Neural crest cell (in vitro differentiated cells): ENCODE data around the gene YIPF3. TPM values are rescaled to one million over a fixed set of nuclear protein-coding genes. Genes with fewer than 3 reads are reported as not detected.
"Not testable (repeated sequence)": the region's sequence is repeated elsewhere in the genome, so short reads cannot be mapped to it uniquely, and the experiment has no call there.

ENCODE experiments used
- DNase-seq: peaks from one replicate; pipeline ENCODE4 v3.0.0; 2021; ENCODE audit warnings: low read depth, mixed read lengths, low spot score
- H3K27ac Mint-ChIP-seq: one replicate; pipeline ENCODE4 v1.8.0; 2021; ENCODE audit warnings: mild to moderate bottlenecking, mixed read lengths; ENCODE audit not compliant: unreplicated experiment
- H3K27me3 Mint-ChIP-seq: 2 replicates; pipeline ENCODE4 v1.8.0; 2021; ENCODE audit warnings: low read depth, mild to moderate bottlenecking, mixed read lengths
- H3K36me3 Mint-ChIP-seq: 2 replicates; pipeline ENCODE4 v1.8.0; 2021; ENCODE audit warnings: low read depth, mild to moderate bottlenecking, mixed read lengths
- H3K4me1 Mint-ChIP-seq: 2 replicates; pipeline ENCODE4 v1.8.0; 2021; ENCODE audit warnings: mixed read lengths
- H3K4me3 Mint-ChIP-seq: one replicate; pipeline ENCODE4 v1.8.0; 2021; ENCODE audit warnings: mild to moderate bottlenecking, mixed read lengths
- H3K9me3 Mint-ChIP-seq: 2 replicates; pipeline ENCODE4 v1.8.0; 2021; ENCODE audit warnings: mixed read lengths
- CTCF ChIP-seq: fragments of 200-600 bp; sonication (generic); conservative IDR thresholded peaks from 2 replicates; pipeline ENCODE4 v1.5.0; 2021; ENCODE audit warnings: antibody characterized with exemption, mild to moderate bottlenecking
- total RNA-seq: library from RNA; stranded (reverse); gene quantifications from 2 replicates; pipeline ENCODE4 v1.2.1, GENCODE V29; 2021

The YIPF3 gene
- total RNA-seq, 1 donor from 2014 or later, result 93.0 TPM

- Mint-ChIP-seq H3K4me3 (no peak overlapping the region), H3K27me3 (peaks cover 14% of the 10 kb centered on the region), H3K4me1 (peaks cover 19% of the 10 kb centered on the region), H3K36me3 (peaks cover 7% of the 10 kb centered on the region), H3K9me3 (no peaks in the 10 kb centered on the region), H3K27ac (no peak overlapping the region)
- TF ChIP-seq CTCF, result no peak
- no peak for DNase-seq
These were observed 11.8 kb downstream of the YIPF3 start for GRCh38 chr6:43504756-43505593.

GRCh38 chr6:43503443-43503842, 13.3 kb downstream of the YIPF3 start:
- no peak overlapping the region for H3K4me3 Mint-ChIP-seq
- H3K9me3 Mint-ChIP-seq, result no peaks in the 10 kb centered on the region
- peaks cover 4% of the 10 kb centered on the region for H3K27me3 Mint-ChIP-seq
- peaks cover 9% of the 10 kb centered on the region for H3K4me1 Mint-ChIP-seq
- H3K36me3 Mint-ChIP-seq, result peaks cover 7% of the 10 kb centered on the region
- TF ChIP-seq CTCF, result no peak
- no peak for DNase-seq
- H3K27ac Mint-ChIP-seq, result no peak overlapping the region

GRCh38 chr6:43502666-43503065, 14.1 kb downstream of the YIPF3 start:
- DNase-seq, result no peak
- H3K9me3 Mint-ChIP-seq, result no peaks in the 10 kb centered on the region
- H3K27ac Mint-ChIP-seq, result peak overlapping the region; percentile 57
- peaks cover 7% of the 10 kb centered on the region for H3K36me3 Mint-ChIP-seq
- no peak overlapping the region for H3K4me3 Mint-ChIP-seq
- H3K4me1 Mint-ChIP-seq, result peaks cover 6% of the 10 kb centered on the region
- no peaks in the 10 kb centered on the region for H3K27me3 Mint-ChIP-seq
- no peak for TF ChIP-seq CTCF

- TF ChIP-seq CTCF, result no peak
These were observed 15.8 kb downstream of the YIPF3 start for GRCh38 chr6:43500921-43501320.

GRCh38 chr6:43499028-43499815, 17.5 kb downstream of the YIPF3 start:
- DNase-seq, result no peak
- peaks cover 8% of the 10 kb centered on the region for H3K4me1 Mint-ChIP-seq
- no peaks in the 10 kb centered on the region for H3K27me3 Mint-ChIP-seq
- peaks cover 7% of the 10 kb centered on the region for H3K36me3 Mint-ChIP-seq
- peak overlapping the region; percentile 57 for H3K27ac Mint-ChIP-seq
- H3K4me3 Mint-ChIP-seq, result no peak overlapping the region
- TF ChIP-seq CTCF, result no peak
- H3K9me3 Mint-ChIP-seq, result no peaks in the 10 kb centered on the region

More at GRCh38 chr6:43500921-43501320, 15.8 kb downstream of the YIPF3 start:
- Mint-ChIP-seq H3K27me3 (no peaks in the 10 kb centered on the region), H3K27ac (no peak overlapping the region), H3K36me3 (peaks cover 7% of the 10 kb centered on the region), H3K9me3 (no peaks in the 10 kb centered on the region), H3K4me3 (no peak overlapping the region), H3K4me1 (no peaks in the 10 kb centered on the region)
- no peak for DNase-seq

GRCh38 chr6:43498291-43498690, 18.4 kb downstream of the YIPF3 start:
- not testable (repeated sequence) for H3K4me3 Mint-ChIP-seq, H3K27me3 Mint-ChIP-seq, H3K36me3 Mint-ChIP-seq, DNase-seq, H3K27ac Mint-ChIP-seq, H3K9me3 Mint-ChIP-seq
- peaks cover 13% of the 10 kb centered on the region for H3K4me1 Mint-ChIP-seq
